ENCODE data around the gene ST6GAL1.

The ST6GAL1 gene

GRCh38 chr3:187027531-187028278 is 97.4 kb downstream of the ST6GAL1 start:
- CTCF ChIA-PET = interaction anchor here (0.7 to 1.0 kb wide), 3 partner anchors 11 to 89 kb away, joined by 3 to 4 read pairs (median 3); no protein-coding TSS in a partner anchor
- TF ChIP-seq CTCF (conservative IDR thresholded peaks at IDR 0.05; ENCODE audit: low read depth) = no peak

GRCh38 chr3:187031934-187032333 is 101.6 kb downstream of the ST6GAL1 start:
- TF ChIP-seq CTCF (conservative IDR thresholded peaks at IDR 0.05; ENCODE audit: low read depth) = no peak
- ChIA-PET POLR2A (ENCODE audit: low non-redundant PET) (no interaction called here), CTCF (interaction anchor here (0.6 kb wide), 1 partner anchor 677 kb away, joined by 3 read pairs; no protein-coding TSS in a partner anchor)
- no peak for DNase-seq (ENCODE audit: low spot score)
- no peak overlapping the region for H3K27ac ChIP-seq

More at GRCh38 chr3:187027531-187028278, 97.4 kb downstream of the ST6GAL1 start:
- H3K27ac ChIP-seq = no peak overlapping the region
- POLR2A ChIA-PET (ENCODE audit: low non-redundant PET) = no interaction called here
- no peak for DNase-seq (ENCODE audit: low spot score)

GRCh38 chr3:187036394-187036793 is 106.1 kb downstream of the ST6GAL1 start:
- TF ChIP-seq CTCF (conservative IDR thresholded peaks at IDR 0.05; ENCODE audit: low read depth) = no peak
- POLR2A ChIA-PET (ENCODE audit: low non-redundant PET) = no interaction called here

GRCh38 chr3:187039100-187039722 is 108.9 kb downstream of the ST6GAL1 start:
- CTCF ChIA-PET = interaction anchor here (0.9 to 1.4 kb wide), 3 partner anchors 9 to 190 kb away, joined by 3 to 4 read pairs (median 4); no protein-coding TSS in a partner anchor
- no peak overlapping the region for H3K27ac ChIP-seq

More at GRCh38 chr3:187036394-187036793, 106.1 kb downstream of the ST6GAL1 start:
- CTCF ChIA-PET = no interaction called here
- no peak for DNase-seq (ENCODE audit: low spot score)
- H3K27ac ChIP-seq = no peak overlapping the region

GRCh38 chr3:187039723-187040414 is 109.5 kb downstream of the ST6GAL1 start:
- ChIA-PET CTCF (interaction anchor here (0.6 to 1.2 kb wide), 2 partner anchors 12 to 1037 kb away, joined by 3 to 4 read pairs; no protein-coding TSS in a partner anchor), POLR2A (ENCODE audit: low non-redundant PET) (interaction anchor here (1.0 kb wide), 1 partner anchor 59 kb away, joined by 5 read pairs; no protein-coding TSS in a partner anchor)
- TF ChIP-seq CTCF (conservative IDR thresholded peaks at IDR 0.05; ENCODE audit: low read depth) = no peak
- DNase-seq (ENCODE audit: low spot score) = no peak
- H3K27ac ChIP-seq = no peak overlapping the region

More at GRCh38 chr3:187039100-187039722, 108.9 kb downstream of the ST6GAL1 start:
- no peak for TF ChIP-seq CTCF (conservative IDR thresholded peaks at IDR 0.05; ENCODE audit: low read depth)
- DNase-seq (ENCODE audit: low spot score) = no peak
- POLR2A ChIA-PET (ENCODE audit: low non-redundant PET) = no interaction called here

Data from RWPE1 (cell line).